K562 (cell line): ENCODE measurements around the gene MAML3.

Experiments
- CEBPZ ChIP-seq: fragments of 150-350 bp; IDR thresholded peaks from 2 replicates; pipeline ENCODE4 v1.6.1; 2014; ENCODE audit warnings: low read depth, mild to moderate bottlenecking, low read length, borderline replicate concordance
- CHD4 ChIP-seq: fragments of 200-600 bp; sonication (generic); IDR thresholded peaks from 3 replicates; pipeline ENCODE4 v1.6.1; 2012; ENCODE audit warnings: low read depth, mild to moderate bottlenecking, mixed read lengths, low read length, inconsistent platforms; ENCODE audit not compliant: insufficient read depth, insufficient replicate concordance, poor library complexity, severe bottlenecking
- EP300 ChIP-seq: IDR thresholded peaks from 2 replicates; pipeline ENCODE4 v1.6.1; 2012; ENCODE audit warnings: low read length, improper control_type of control experiment
- GATA2 ChIP-seq: sonication (generic); formaldehyde crosslinking; IDR thresholded peaks from 2 replicates; pipeline ENCODE4 v1.4.0; 2020; ENCODE audit warnings: mild to moderate bottlenecking, missing genetic modification reagents
- MCM3 ChIP-seq: fragments of 450-650 bp; IDR thresholded peaks from 2 replicates; pipeline ENCODE4 v1.6.1; 2016
- NR2F6 ChIP-seq: fragments of 450-650 bp; formaldehyde crosslinking; IDR thresholded peaks from 2 replicates; pipeline ENCODE4 v1.4.0; 2020; ENCODE audit warnings: mild to moderate bottlenecking
- SMC3 ChIP-seq: conservative IDR thresholded peaks from 2 replicates; pipeline ENCODE4 v1.6.1; 2011; ENCODE audit warnings: low read depth, low read length, improper control_type of control experiment; ENCODE audit not compliant: insufficient read depth
- XRCC3 ChIP-seq: fragments of 450-650 bp; IDR thresholded peaks from 2 replicates; pipeline ENCODE4 v1.6.1; 2017; ENCODE audit warnings: mild to moderate bottlenecking, moderate library complexity
- YY1 ChIP-seq, 3 experiments: IDR thresholded peaks; 2 replicates each; pipeline ENCODE4 v1.6.1; 2011; ENCODE audit warnings: low read length in 2 of 3, mild to moderate bottlenecking in 2 of 3, moderate library complexity in 2 of 3, borderline replicate concordance in 1 of 3, control low read depth in 1 of 3, low read depth in 1 of 3; ENCODE audit not compliant: insufficient read depth in 3 of 3, insufficient replicate concordance in 2 of 3, control insufficient read depth in 1 of 3, insufficient read length in 1 of 3; ENCODE audit errors: extremely low read depth in 1 of 3
- ZNF134 ChIP-seq: fragments of 250-450 bp; sonication (Bioruptor Pico); conservative IDR thresholded peaks from 2 replicates; pipeline ENCODE4 v1.4.0; 2020
- ZNF232 ChIP-seq: sonication (generic); formaldehyde crosslinking; IDR thresholded peaks from 2 replicates; pipeline ENCODE4 v1.8.0; 2022; ENCODE audit warnings: mild to moderate bottlenecking, missing genetic modification reagents
- ZNF584 ChIP-seq: fragments of 200-800 bp; sonication (Bioruptor generic); IDR thresholded peaks from 2 replicates; pipeline ENCODE4 v1.6.1; 2016; ENCODE audit warnings: low read depth, mild to moderate bottlenecking, missing genetic modification characterization, missing compliant biosample characterization

GRCh38 chr4:139726615-139727014 lies 427.4 kb downstream of the MAML3 start:
- TF ChIP-seq GATA2 (CRISPR knock-in tag) (no peak), XRCC3 (no peak), EP300 (no peak), CHD4 (no peak), YY1 (IDR thresholded peaks at IDR 0.05; ENCODE audit: borderline replicate concordance in 1 of 3, control insufficient read depth in 1 of 3, extremely low read depth in 1 of 3, insufficient read depth in 3 of 3, insufficient read length in 1 of 3, insufficient replicate concordance in 2 of 3, low read depth in 1 of 3, low read length in 2 of 3) (no peak), CEBPZ (no peak), SMC3 (no peak), MCM3 (no peak), ZNF584 (CRISPR knock-in tag) (no peak), ZNF232 (no peak), NR2F6 (CRISPR knock-in tag) (no peak), ZNF134 (no peak)
